ENCODE measurements around the gene ITIH1. TPM values are rescaled to one million over a fixed set of nuclear protein-coding genes. Genes with fewer than 3 reads are reported as not detected.

Gene ITIH1
- total RNA-seq, 1 experiment from 2014 or later = 0.26 TPM

DNA sequence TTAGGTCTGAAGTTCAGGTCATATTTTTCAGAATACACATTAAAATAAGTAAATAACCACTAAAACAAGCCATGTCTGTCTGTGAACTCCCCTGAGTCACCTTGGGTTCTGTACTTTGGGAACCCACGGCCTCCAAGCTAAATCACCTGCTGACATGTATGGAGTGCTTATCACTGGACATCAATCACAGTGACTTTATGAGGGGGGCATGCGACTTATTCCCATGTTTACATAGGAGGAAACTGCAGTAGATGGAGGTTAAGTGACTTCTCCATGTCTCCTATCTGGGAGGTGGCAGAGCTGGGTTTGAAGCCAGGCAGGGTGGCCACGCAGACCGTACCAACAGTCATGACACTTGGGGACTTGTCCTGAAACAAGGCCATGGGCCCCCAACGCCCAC is 45.0 kb downstream of the ITIH1 start:
- H3K4me3 Mint-ChIP-seq = no peak overlapping the region
- H3K27ac Mint-ChIP-seq = no peak overlapping the region
- H3K36me3 Mint-ChIP-seq = no peaks in the 10 kb centered on the region
- H3K9me3 Mint-ChIP-seq = no peaks in the 10 kb centered on the region
- TF ChIP-seq NR3C1 (CRISPR knock-in tag; conservative IDR thresholded peaks at IDR 0.05; ENCODE audit: low read depth) (no peak), PRDM15 (CRISPR knock-in tag; IDR thresholded peaks at IDR 0.05) (no peak), USF1 (CRISPR knock-in tag; IDR thresholded peaks at IDR 0.05) (no peak), NR2C2 (CRISPR knock-in tag; IDR thresholded peaks at IDR 0.05) (no peak), ZNF671 (CRISPR knock-in tag; IDR thresholded peaks at IDR 0.05) (no peak), GRHL2 (CRISPR knock-in tag; IDR thresholded peaks at IDR 0.05; ENCODE audit: insufficient replicate concordance, severe bottlenecking) (no peak), FOXP1 (CRISPR knock-in tag; IDR thresholded peaks at IDR 0.05; ENCODE audit: borderline replicate concordance) (no peak), OVOL2 (CRISPR knock-in tag; IDR thresholded peaks at IDR 0.05; ENCODE audit: borderline replicate concordance) (no peak), HMGXB4 (CRISPR knock-in tag; IDR thresholded peaks at IDR 0.05) (no peak), GABPB1 (CRISPR knock-in tag; IDR thresholded peaks at IDR 0.05) (no peak), NFE2L1 (CRISPR knock-in tag; IDR thresholded peaks at IDR 0.05) (no peak)
- TF ChIP-seq, protein P1, sequence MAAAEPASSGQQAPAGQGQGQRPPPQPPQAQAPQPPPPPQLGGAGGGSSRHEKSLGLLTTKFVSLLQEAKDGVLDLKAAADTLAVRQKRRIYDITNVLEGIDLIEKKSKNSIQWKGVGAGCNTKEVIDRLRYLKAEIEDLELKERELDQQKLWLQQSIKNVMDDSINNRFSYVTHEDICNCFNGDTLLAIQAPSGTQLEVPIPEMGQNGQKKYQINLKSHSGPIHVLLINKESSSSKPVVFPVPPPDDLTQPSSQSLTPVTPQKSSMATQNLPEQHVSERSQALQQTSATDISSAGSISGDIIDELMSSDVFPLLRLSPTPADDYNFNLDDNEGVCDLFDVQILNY (CRISPR knock-in tag; IDR thresholded peaks at IDR 0.05) = no peak
- TF ChIP-seq, protein P2, sequence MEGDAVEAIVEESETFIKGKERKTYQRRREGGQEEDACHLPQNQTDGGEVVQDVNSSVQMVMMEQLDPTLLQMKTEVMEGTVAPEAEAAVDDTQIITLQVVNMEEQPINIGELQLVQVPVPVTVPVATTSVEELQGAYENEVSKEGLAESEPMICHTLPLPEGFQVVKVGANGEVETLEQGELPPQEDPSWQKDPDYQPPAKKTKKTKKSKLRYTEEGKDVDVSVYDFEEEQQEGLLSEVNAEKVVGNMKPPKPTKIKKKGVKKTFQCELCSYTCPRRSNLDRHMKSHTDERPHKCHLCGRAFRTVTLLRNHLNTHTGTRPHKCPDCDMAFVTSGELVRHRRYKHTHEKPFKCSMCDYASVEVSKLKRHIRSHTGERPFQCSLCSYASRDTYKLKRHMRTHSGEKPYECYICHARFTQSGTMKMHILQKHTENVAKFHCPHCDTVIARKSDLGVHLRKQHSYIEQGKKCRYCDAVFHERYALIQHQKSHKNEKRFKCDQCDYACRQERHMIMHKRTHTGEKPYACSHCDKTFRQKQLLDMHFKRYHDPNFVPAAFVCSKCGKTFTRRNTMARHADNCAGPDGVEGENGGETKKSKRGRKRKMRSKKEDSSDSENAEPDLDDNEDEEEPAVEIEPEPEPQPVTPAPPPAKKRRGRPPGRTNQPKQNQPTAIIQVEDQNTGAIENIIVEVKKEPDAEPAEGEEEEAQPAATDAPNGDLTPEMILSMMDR (IDR thresholded peaks at IDR 0.05) = no peak
- POLR2A ChIA-PET = no interaction called here
- no peak for ATAC-seq
- CTCF ChIA-PET = interaction anchor here (6.4 kb wide), 1 partner anchor 29 kb away, joined by 96 read pairs; the partner anchor contains the start of gene ITIH3
- H3K4me1 Mint-ChIP-seq = peaks cover 12% of the 10 kb centered on the region
- no peak for DNase-seq (ENCODE audit: low spot score)
- no peaks in the 10 kb centered on the region for H3K27me3 Mint-ChIP-seq (ENCODE audit: low read depth)

DNA sequence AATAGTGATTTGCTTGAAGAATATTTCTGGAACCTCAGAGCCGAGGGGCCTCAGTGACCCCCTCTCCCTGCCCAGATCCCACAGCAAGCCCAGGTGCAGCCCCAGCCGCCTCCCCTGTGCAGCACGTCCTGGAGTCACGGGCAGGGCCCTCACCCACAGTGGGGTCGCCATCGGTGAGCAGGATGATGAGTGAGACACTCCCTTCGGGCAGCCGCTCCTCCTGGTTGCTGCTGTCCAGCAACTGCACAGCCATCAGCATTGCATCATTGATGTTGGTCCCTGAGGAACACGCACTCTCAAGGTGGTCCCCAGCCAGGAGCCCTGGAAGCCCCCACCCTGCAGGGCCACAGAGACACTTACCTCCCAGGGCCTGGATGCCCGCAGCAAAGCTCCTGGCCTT is 46.6 kb downstream of the ITIH1 start:
- H3K4me1 Mint-ChIP-seq = peaks cover 12% of the 10 kb centered on the region
- ChIA-PET CTCF (interaction anchor here (1.0 to 6.4 kb wide), 3 partner anchors 22 to 234 kb away, joined by 3 to 96 read pairs (median 4); partner anchors contain the start of gene ITIH3), POLR2A (no interaction called here)
- no peaks in the 10 kb centered on the region for H3K9me3 Mint-ChIP-seq
- no peaks in the 10 kb centered on the region for H3K27me3 Mint-ChIP-seq (ENCODE audit: low read depth)
- DNase-seq (ENCODE audit: low spot score) (no peak), ATAC-seq (no peak)
- no peak overlapping the region for H3K4me3 Mint-ChIP-seq
- no peaks in the 10 kb centered on the region for H3K36me3 Mint-ChIP-seq
- no peak overlapping the region for H3K27ac Mint-ChIP-seq
- TF ChIP-seq PREB (CRISPR knock-in tag; IDR thresholded peaks at IDR 0.05; ENCODE audit: borderline replicate concordance) = no peak
- no peak for TF ChIP-seq ZNF512 (CRISPR knock-in tag; IDR thresholded peaks at IDR 0.05; ENCODE audit: borderline replicate concordance)
- no peak for TF ChIP-seq JUN (CRISPR knock-in tag; IDR thresholded peaks at IDR 0.05)
- TF ChIP-seq, protein P3, sequence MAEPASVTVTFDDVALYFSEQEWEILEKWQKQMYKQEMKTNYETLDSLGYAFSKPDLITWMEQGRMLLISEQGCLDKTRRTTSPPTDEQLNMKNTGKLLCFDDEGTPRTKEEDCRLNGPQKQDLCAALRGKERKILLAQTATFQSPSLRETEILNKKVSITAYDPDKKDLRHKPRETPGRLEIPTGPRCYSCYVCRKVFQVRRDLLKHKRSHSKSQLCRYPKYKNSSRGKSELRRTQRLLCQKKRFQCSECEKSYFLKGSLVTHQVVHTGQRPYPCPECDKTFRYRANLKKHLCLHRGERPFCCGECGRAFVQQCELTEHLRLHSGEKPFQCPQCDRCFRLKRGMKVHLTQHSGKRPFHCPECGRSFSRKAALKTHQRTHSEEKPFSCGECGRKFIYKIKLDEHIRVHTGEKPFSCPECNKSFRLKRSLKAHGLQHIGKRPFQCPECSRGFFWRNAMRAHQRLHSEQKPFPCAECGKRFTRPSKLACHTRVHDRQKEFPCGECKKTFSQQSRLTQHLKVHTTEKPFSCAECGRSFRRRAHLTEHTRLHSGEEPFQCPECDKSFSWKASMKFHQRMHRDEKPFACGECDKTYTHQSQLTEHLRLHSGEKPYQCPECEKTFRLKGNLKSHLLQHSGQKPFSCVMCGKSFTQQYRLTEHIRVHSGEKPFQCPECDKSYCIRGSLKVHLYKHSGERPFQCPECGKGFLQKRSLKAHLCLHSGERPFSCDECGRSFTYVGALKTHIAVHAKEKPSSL (CRISPR knock-in tag; conservative IDR thresholded peaks at IDR 0.05) = no peak
- TF ChIP-seq ZBTB43 (CRISPR knock-in tag; IDR thresholded peaks at IDR 0.05) = no peak

Data from WTC11 (cell line).